HCT116 (cell line): Measurements from ENCODE around the gene FAM200B. TPM values are rescaled to one million over a fixed set of nuclear protein-coding genes. Genes with fewer than 3 reads are reported as not detected.

ENCODE experiments used
- ATAC-seq: fragments of 200-7000 bp; cut with Tn5 transposase; 2 replicates; pipeline ENCODE4 v1.9.1; 2020; ENCODE audit warnings: mild to moderate bottlenecking, moderate library complexity
- BruUV-seq: library from RNA; stranded (reverse); fragments of 400-500 nt; replicated peaks from 2 replicates; lab custom pipeline; 2021; lab: Mats Ljungman, UMichigan
- CTCF ChIA-PET: fragments of 300-600 bp; sonication (Branson Sonifier 250); formaldehyde crosslinking; loops from one replicate; lab custom pipeline; 2021; ENCODE audit warnings: antibody characterized with exemption; lab: Charles Lee
- POLR2A ChIA-PET: fragments of 300-600, 350-600 bp; sonication (Branson Sonifier 250); formaldehyde crosslinking; loops from one replicate; lab custom pipeline; 2021; ENCODE audit warnings: antibody characterized with exemption; lab: Charles Lee
- RAD21 ChIA-PET, 2 experiments: fragments of 300-600 bp; sonication (Branson Sonifier 250); formaldehyde crosslinking; loops; one replicate each; lab custom pipeline; 2023; ENCODE audit warnings: low total read pairs in 2 of 2; ENCODE audit not compliant: uncharacterized antibody in 2 of 2, unreplicated experiment in 2 of 2, low non-redundant PET in 1 of 2; lab: Charles Lee
- DNase-seq: peaks from one replicate; pipeline ENCODE4 v3.0.0-alpha.2; 2010; ENCODE audit warnings: low read depth, low spot score
- H2AFZ ChIP-seq: fragments of 200-600 bp; shearing (Covaris generic), sonication (generic); 2 replicates; pipeline ENCODE4 v1.6.1; 2017; ENCODE audit warnings: low read depth, mixed run types, mixed read lengths, antibody characterized with exemption, low read length; ENCODE audit not compliant: poor library complexity, severe bottlenecking
- H3K27ac ChIP-seq: 2 replicates; pipeline ENCODE4 v1.5.1; 2012; ENCODE audit warnings: low read depth, low read length
- H3K27me3 ChIP-seq: fragments of 200-600 bp; sonication (generic); 2 replicates; pipeline ENCODE4 v1.6.1; 2016; ENCODE audit warnings: mixed run types, low read length, mixed read lengths; ENCODE audit not compliant: insufficient read depth
- H3K36me3 ChIP-seq, 2 experiments: fragments of 200-500 bp in 1 of 2; fragments of 200-600 bp in 1 of 2; sonication (Bioruptor generic) in 1 of 2; sonication (generic) in 1 of 2; 2 replicates each; pipeline versions ENCODE4 v1.5.1 to v1.6.1; 2014 to 2016; ENCODE audit warnings: low read length in 2 of 2, inconsistent platforms in 1 of 2, mixed read lengths in 1 of 2, mixed run types in 1 of 2; ENCODE audit not compliant: insufficient read depth in 2 of 2, control insufficient read depth in 1 of 2
- H3K4me1 ChIP-seq, 2 experiments: fragments of 200-600 bp in 1 of 2; sonication (generic) in 1 of 2; 2 replicates each; pipeline versions ENCODE4 v1.5.1 to v1.6.1; 2012 to 2017; ENCODE audit warnings: low read length in 2 of 2, inconsistent platforms in 1 of 2, mild to moderate bottlenecking in 1 of 2, mixed read lengths in 1 of 2, mixed run types in 1 of 2, moderate library complexity in 1 of 2; ENCODE audit not compliant: insufficient read depth in 2 of 2, control insufficient read depth in 1 of 2
- H3K4me2 ChIP-seq: fragments of 200-600 bp; sonication (generic); 2 replicates; pipeline ENCODE4 v1.6.1; 2017; ENCODE audit warnings: mixed run types, low read length, mixed read lengths
- H3K4me3 ChIP-seq, 2 experiments: fragments of 200-600 bp in 1 of 2; sonication (generic) in 1 of 2; replicated peaks in 1 of 2; 2 replicates each; pipeline ENCODE4 v1.5.1; 2011 to 2016; ENCODE audit warnings: low read length in 2 of 2, control low read depth in 1 of 2, low read depth in 1 of 2, mild to moderate bottlenecking in 1 of 2, mixed read lengths in 1 of 2, mixed run types in 1 of 2
- H3K79me2 ChIP-seq: fragments of 200-600 bp; sonication (generic); 2 replicates; pipeline ENCODE4 v1.6.1; 2017; ENCODE audit warnings: mild to moderate bottlenecking, mixed run types, low read length, moderate library complexity, mixed read lengths; ENCODE audit not compliant: insufficient read depth
- H3K9ac ChIP-seq: fragments of 200-600 bp; sonication (generic); 2 replicates; pipeline ENCODE4 v1.6.1; 2016; ENCODE audit warnings: low read length, mixed read lengths
- H3K9me2 ChIP-seq: fragments of 200-600 bp; sonication (generic), shearing (Covaris generic); 2 replicates; pipeline ENCODE4 v1.6.1; 2017; ENCODE audit warnings: mixed run types, mild to moderate bottlenecking, moderate library complexity; ENCODE audit not compliant: insufficient read depth
- H3K9me3 ChIP-seq, 2 experiments: fragments of 200-500 bp in 1 of 2; fragments of 200-600 bp in 1 of 2; sonication (Bioruptor generic) in 1 of 2; sonication (generic) in 1 of 2; 2 replicates each; pipeline ENCODE4 v1.6.1; 2014 to 2017; ENCODE audit warnings: low read length in 2 of 2, mixed read lengths in 2 of 2, inconsistent platforms in 1 of 2, low read depth in 1 of 2, mild to moderate bottlenecking in 1 of 2, mixed run types in 1 of 2, moderate library complexity in 1 of 2; ENCODE audit not compliant: control insufficient read depth in 1 of 2, insufficient read depth in 1 of 2
- H4K20me1 ChIP-seq: fragments of 200-600 bp; sonication (generic), shearing (Covaris generic); 2 replicates; pipeline ENCODE4 v1.6.1; 2017; ENCODE audit warnings: mixed run types, mild to moderate bottlenecking, moderate library complexity; ENCODE audit not compliant: insufficient read depth
- ATF3 ChIP-seq: IDR thresholded peaks from 2 replicates; pipeline ENCODE4 v1.6.1; 2012
- CBX3 ChIP-seq: IDR thresholded peaks from 2 replicates; pipeline ENCODE4 v1.6.1; 2012; ENCODE audit warnings: low read depth
- CEBPB ChIP-seq: IDR thresholded peaks from 2 replicates; pipeline ENCODE4 v1.6.1; 2012; ENCODE audit warnings: low read depth
- EGR1 ChIP-seq: IDR thresholded peaks from 2 replicates; pipeline ENCODE4 v1.6.1; 2012; ENCODE audit warnings: low read depth
- ELF1 ChIP-seq: IDR thresholded peaks from 2 replicates; pipeline ENCODE4 v1.6.1; 2012; ENCODE audit warnings: low read depth, borderline replicate concordance
- EZH2 ChIP-seq: fragments of 200-600 bp; sonication (generic); IDR thresholded peaks from 2 replicates; pipeline ENCODE4 v1.6.1; 2017; ENCODE audit warnings: antibody characterized with exemption, mixed run types
- EZH2phosphoT487 ChIP-seq: fragments of 200-600 bp; IDR thresholded peaks from 2 replicates; pipeline ENCODE4 v1.6.1; 2018; ENCODE audit warnings: antibody characterized with exemption, borderline replicate concordance
- JUND ChIP-seq: IDR thresholded peaks from 2 replicates; pipeline ENCODE4 v1.6.1; 2012
- MAX ChIP-seq: IDR thresholded peaks from 2 replicates; pipeline ENCODE4 v1.6.1; 2012
- POLR2A ChIP-seq: IDR thresholded peaks from 2 replicates; pipeline ENCODE4 v1.7.0; 2011; ENCODE audit warnings: borderline replicate concordance; ENCODE audit not compliant: insufficient read depth, insufficient read length; ENCODE audit errors: extremely low read depth
- POLR2AphosphoS5 ChIP-seq: IDR thresholded peaks from 2 replicates; pipeline ENCODE4 v1.6.1; 2011; ENCODE audit warnings: mild to moderate bottlenecking, low read depth, low read length, moderate library complexity
- RAD21 ChIP-seq: IDR thresholded peaks from 2 replicates; pipeline ENCODE4 v1.6.1; 2012; ENCODE audit warnings: low read depth, mild to moderate bottlenecking
- REST ChIP-seq: IDR thresholded peaks from 2 replicates; pipeline ENCODE4 v1.6.1; 2012; ENCODE audit warnings: low read depth
- SIN3A ChIP-seq: IDR thresholded peaks from 2 replicates; pipeline ENCODE4 v1.6.1; 2012; ENCODE audit warnings: low read depth
- SP1 ChIP-seq: IDR thresholded peaks from 2 replicates; pipeline ENCODE4 v1.6.1; 2012; ENCODE audit warnings: low read depth
- SRF ChIP-seq: IDR thresholded peaks from 2 replicates; pipeline ENCODE4 v1.6.1; 2012; ENCODE audit warnings: low read depth
- TCF7L2 ChIP-seq: IDR thresholded peaks from 2 replicates; pipeline ENCODE4 v1.7.0; 2011; ENCODE audit warnings: borderline replicate concordance, inconsistent platforms; ENCODE audit not compliant: insufficient read depth, insufficient read length; ENCODE audit errors: extremely low read depth
- YY1 ChIP-seq: IDR thresholded peaks from 2 replicates; pipeline ENCODE4 v1.6.1; 2011; ENCODE audit warnings: low read length, low read depth, moderate library complexity, mild to moderate bottlenecking; ENCODE audit not compliant: insufficient replicate concordance; ENCODE audit errors: extremely low read depth
- ZBTB33 ChIP-seq: IDR thresholded peaks from 2 replicates; pipeline ENCODE4 v1.6.1; 2011; ENCODE audit warnings: mild to moderate bottlenecking, low read length, moderate library complexity; ENCODE audit not compliant: insufficient replicate concordance; ENCODE audit errors: extremely low read depth
- ZFX ChIP-seq: fragments of 450-650 bp; IDR thresholded peaks from 2 replicates; pipeline ENCODE4 v1.6.1; 2017
- ZNF274 ChIP-seq: fragments of 200-500 bp; sonication (Bioruptor generic); IDR thresholded peaks from 2 replicates; pipeline ENCODE4 v1.6.1; 2014; ENCODE audit warnings: mild to moderate bottlenecking, low read depth, low read length, inconsistent platforms
- intact Hi-C: fragments of 100-400 bp; cut with micrococcal nuclease; formaldehyde crosslinking; loops from 2 replicates; pipeline ENCODE4 v1.10.0; 2022
- total RNA-seq: library from RNA; stranded (reverse); gene quantifications from one replicate; pipeline ENCODE4 v1.2.1, GENCODE V29; 2021; ENCODE audit not compliant: unreplicated experiment

Gene FAM200B
- total RNA-seq, 1 experiment from 2014 or later, result 26.1 TPM

- Histone ChIP-seq H4K20me1 (no peaks in the 10 kb centered on the region), H3K4me1 (peaks cover 8 to 18% of the 10 kb centered on the region in 2 experiments), H3K9me2 (no peaks in the 10 kb centered on the region), H2AFZ (no peak overlapping the region), H3K4me2 (peak overlapping the region; percentile 44; the same call in 1 of the 2 replicates), H3K27me3 (no peaks in the 10 kb centered on the region), H3K9me3 (no peaks in the 10 kb centered on the region), H3K9ac (no peak overlapping the region), H3K79me2 (peaks cover 79% of the 10 kb centered on the region), H3K4me3 (no peak overlapping the region), H3K27ac (no peak overlapping the region), H3K36me3 (no peaks in the 10 kb centered on the region)
- DNase-seq (peak; percentile 45), ATAC-seq (peak; percentile 66)
- intact Hi-C loops, result loop anchor here (1.0 to 2.0 kb wide), 2 partner anchors 171 to 419 kb away; no protein-coding TSS in a partner anchor
- POLR2A ChIA-PET, result no interaction called here
- CTCF ChIA-PET, result interaction anchor here (1.4 to 1.9 kb wide), 2 partner anchors 171 kb away, joined by 7 to 8 read pairs; no protein-coding TSS in a partner anchor
- RAD21 ChIA-PET, result interaction anchor here in 1 of 2 experiments (0.7 kb wide), 1 partner anchor 41 kb away, joined by 5 read pairs; no protein-coding TSS in a partner anchor
- BruUV-seq, result no TSS peak
- TF ChIP-seq ZBTB33 (no peak), MAX (peak; percentile 39; the same call in 1 of the 2 replicates), ZFX (no peak), CBX3 (0 out of 2 replicates have a peak, but pooled peaks have one; percentile 38), JUND (no peak), POLR2AphosphoS5 (no peak), TCF7L2 (peak; percentile 77), EZH2phosphoT487 (no peak), REST (no peak), CEBPB (no peak), ZNF274 (no peak), EGR1 (no peak), SRF (no peak), ATF3 (no peak), ELF1 (no peak), EZH2 (no peak), SP1 (no peak), SIN3A (no peak), RAD21 (peak; percentile 80), YY1 (no peak), POLR2A (no peak)
Measured at GRCh38 chr4:15649914-15650545, 31.6 kb upstream of the FAM200B start.
